Spleen (tissue), 7 donors: Measurements from ENCODE around the gene TMEM89.

Experiments
- CTCF ChIP-seq, 11 experiments: fragments of 200-600 bp in 7 of 11; fragments of 450-650 bp in 4 of 11; sonication (generic) in 4 of 11; IDR thresholded peaks in 8 of 11; conservative IDR thresholded peaks in 3 of 11; 1 replicate in 7 of 11; 2 replicates in 4 of 11; pipeline versions ENCODE4 v1.4.0 to v1.8.0; 2016 to 2021; ENCODE audit warnings: antibody characterized with exemption in 11 of 11, inconsistent platforms in 4 of 11, mild to moderate bottlenecking in 1 of 11
- POLR2A ChIP-seq, 3 donors: fragments of 450-650 bp; IDR thresholded peaks; one replicate each; pipeline ENCODE4 v1.5.1; 2017; ENCODE audit warnings: antibody characterized with exemption in 3 of 3, mild to moderate bottlenecking in 1 of 3
- POLR2AphosphoS5 ChIP-seq, 3 donors: sonication (generic); formaldehyde crosslinking; IDR thresholded peaks; one replicate each; pipeline ENCODE4 v1.5.1; 2017; ENCODE audit warnings: antibody characterized with exemption in 3 of 3
- donor health status: DM: no; HTN: no; CAD: no; lungs with moderate emphysema.
- donor health status: DM: no; HTN: no; CAD: no.
- donor health status: DM: no; HTN: no; CAD: no.

- no peak for TF ChIP-seq CTCF (IDR thresholded peaks at IDR 0.05 in 8 of 11, conservative IDR thresholded peaks at IDR 0.05 in 3 of 11)
- TF ChIP-seq POLR2AphosphoS5 (IDR thresholded peaks at IDR 0.05): no peak
- TF ChIP-seq POLR2A (IDR thresholded peaks at IDR 0.05): no peak
Observed at GRCh38 chr3:48637305-48637704, 15.7 kb upstream of the TMEM89 start.
